GM03348 (cell line): ENCODE measurements around the gene GPALPP1.
A peak's percentile ranks its signal among the peaks of the same experiment; 100 is the strongest.
"Not testable (repeated sequence)": the region's sequence is repeated elsewhere in the genome, so short reads cannot be mapped to it uniquely, and the experiment has no call there.

Source experiments
- DNase-seq: peaks from one replicate; pipeline ENCODE4 v3.0.0; 2012; ENCODE audit warnings: low spot score

GPALPP1 gene

GRCh38 chr13:44989071-44989889 lies at the start of gene GPALPP1, which contains the start of gene NUFIP1:
TSS of gene GPALPP1 (plus strand) at chr13:44989538. CDS start at chr13:44989655, 117 bp downstream.
TSS of gene NUFIP1 (minus strand) at chr13:44989471. CDS start at chr13:44989436, 35 bp downstream.
- DNase-seq, result peak; percentile 95

- not testable (repeated sequence) for DNase-seq
Observed at GRCh38 chr13:44943411-44943810, 45.9 kb upstream of the GPALPP1 start.

- DNase-seq, result no peak
Observed at GRCh38 chr13:44951184-44951583, 38.2 kb upstream of the GPALPP1 start.

GRCh38 chr13:44952671-44953070 lies 36.7 kb upstream of the GPALPP1 start:
- no peak for DNase-seq

GRCh38 chr13:44954224-44954623 lies 35.1 kb upstream of the GPALPP1 start:
- no peak for DNase-seq

- DNase-seq, result no peak
Observed at GRCh38 chr13:44955406-44955805, 33.9 kb upstream of the GPALPP1 start.

- no peak for DNase-seq
Observed at GRCh38 chr13:44961997-44962396, 27.3 kb upstream of the GPALPP1 start.

GRCh38 chr13:44967704-44968433 lies 21.5 kb upstream of the GPALPP1 start:
- DNase-seq, result peak; percentile 20

- no peak for DNase-seq
Observed at GRCh38 chr13:44968434-44968815, 20.9 kb upstream of the GPALPP1 start.

- DNase-seq, result peak; percentile 65
Observed at GRCh38 chr13:44969551-44970484, 19.5 kb upstream of the GPALPP1 start.

GRCh38 chr13:44971656-44972595 lies 17.4 kb upstream of the GPALPP1 start:
- DNase-seq, result no peak

- peak; percentile 52 for DNase-seq
Observed at GRCh38 chr13:44972956-44973581, 16.3 kb upstream of the GPALPP1 start.

GRCh38 chr13:44974056-44974793 lies 15.1 kb upstream of the GPALPP1 start:
- peak; percentile 12 for DNase-seq

- DNase-seq, result no peak
Observed at GRCh38 chr13:44976196-44976595, 13.1 kb upstream of the GPALPP1 start.

GRCh38 chr13:44976949-44977583 lies 12.3 kb upstream of the GPALPP1 start:
- DNase-seq, result no peak

GRCh38 chr13:44978328-44978727 lies 11.0 kb upstream of the GPALPP1 start:
- DNase-seq, result no peak

- peak; percentile 21 for DNase-seq
Observed at GRCh38 chr13:44989941-44990340, 603 bp downstream of the GPALPP1 start.

- no peak for DNase-seq
Observed at GRCh38 chr13:45003417-45003816, 14.1 kb downstream of the GPALPP1 start.

- no peak for DNase-seq
Observed at GRCh38 chr13:45004096-45004495, 14.8 kb downstream of the GPALPP1 start.
